Measurements from ENCODE around the gene ATP8A2. TPM values are rescaled to one million over a fixed set of nuclear protein-coding genes. Genes with fewer than 3 reads are reported as not detected.

Gene ATP8A2
- total and polyA plus RNA-seq, 2 of the 4 experiments (the other 2 are of a cell fraction), result 0.02 to 0.18 TPM

GRCh38 chr13:26024558-26024957 lies 652.8 kb downstream of the ATP8A2 start:
- H2BK120ac ChIP-seq (ENCODE audit: low read depth, low read length), result no peak overlapping the region
- TF ChIP-seq SMC3 (IDR thresholded peaks at IDR 0.05; ENCODE audit: low read depth, low read length) (no peak), RCOR1 (IDR thresholded peaks at IDR 0.05; ENCODE audit: insufficient replicate concordance, low read length) (no peak)
- H3K56ac ChIP-seq (ENCODE audit: extremely low read depth, insufficient read depth, low read length), result no peak overlapping the region
- H3K14ac ChIP-seq (replicated peaks; ENCODE audit: low read depth, low read length), result no peak overlapping the region
- no peak overlapping the region for H2BK15ac ChIP-seq (ENCODE audit: low read depth, low read length)
- H4K8ac ChIP-seq (ENCODE audit: low read depth in 2 of 2, low read length in 2 of 2), result no peak overlapping the region
- no peak overlapping the region for H2AK5ac ChIP-seq (ENCODE audit: low read depth, low read length)
- no peak overlapping the region for H2AK9ac ChIP-seq (replicated peaks; ENCODE audit: low read depth, low read length, poor library complexity)
- no peaks in the 10 kb centered on the region for H3K36me3 ChIP-seq (ENCODE audit: control insufficient read depth, insufficient read depth, low read length)
- WGBS, 2 experiments (ENCODE audit: extremely low coverage in 2 of 2, insufficient read length in 1 of 2), result no CpG with 5 or more reads among the region's 9 CpGs
- H3K23ac ChIP-seq (ENCODE audit: low read depth, low read length), result no peak overlapping the region
- no peak for DNase-seq
- no peak for ATAC-seq (ENCODE audit: low read depth)
- in situ Hi-C loops (cut with MboI; ENCODE audit: low sequenced_read_pairs), result no loop called here
- H4K91ac ChIP-seq (ENCODE audit: insufficient read depth, low read depth, low read length), result no peak overlapping the region
- no peak overlapping the region for H2AFZ ChIP-seq (replicated peaks; ENCODE audit: low read length, poor library complexity)
- H3K9ac ChIP-seq (ENCODE audit: low read depth, low read length), result no peak overlapping the region
- intact Hi-C loops (cut with micrococcal nuclease), result no loop called here
- no peaks in the 10 kb centered on the region for H3K27me3 ChIP-seq (ENCODE audit: control insufficient read depth, insufficient read depth, low read length)
- no peak overlapping the region for H2BK20ac ChIP-seq (ENCODE audit: low read depth, low read length)
- 0 out of 2 replicates have a peak, but pooled peaks cover 3% of the 10 kb centered on the region for H3K9me1 ChIP-seq (ENCODE audit: insufficient read depth, low read length)
- H3K4me2 ChIP-seq (ENCODE audit: low read depth, low read length), result no peak overlapping the region
- H3K4me1 ChIP-seq (ENCODE audit: control insufficient read depth, insufficient read depth, low read length), result no peaks in the 10 kb centered on the region
- H2BK5ac ChIP-seq (ENCODE audit: low read depth, low read length, poor library complexity, severe bottlenecking), result no peak overlapping the region
- dilution Hi-C loops (cut with HindIII; ENCODE audit: low sequenced_read_pairs, unreplicated experiment), result no loop called here
- H3K4me3 ChIP-seq (ENCODE audit: insufficient read depth, low read depth, low read length), result no peak overlapping the region
- H3K18ac ChIP-seq (ENCODE audit: low read depth, low read length), result no peak overlapping the region
- POLR2A ChIA-PET (ENCODE audit: unreplicated experiment), result no interaction called here
- H4K20me1 ChIP-seq (ENCODE audit: insufficient read depth, low read length), result no peaks in the 10 kb centered on the region
- no peaks in the 10 kb centered on the region for H3K79me1 ChIP-seq (ENCODE audit: low read depth in 1 of 2, low read length in 2 of 2)
- no peak overlapping the region for H4K5ac ChIP-seq (ENCODE audit: low read depth, low read length)
- H3K4ac ChIP-seq (ENCODE audit: low read depth, low read length), result no peak overlapping the region
- H3K9me3 ChIP-seq (ENCODE audit: control insufficient read depth, insufficient read depth, low read length), result no peaks in the 10 kb centered on the region
- no TSS peak for BruUV-seq (replicated peaks)
- H3K27ac ChIP-seq (ENCODE audit: insufficient read depth, low read length), result no peak overlapping the region
- CTCF ChIA-PET, result no interaction called here
